Activated CD4-positive, alpha-beta T cell treated with anti-CD3 and anti-CD28 coated beads for 4 hours (primary cell): ENCODE data around the gene GPR180.

Experiments used
- DNase-seq, 2 donors: peaks; one replicate each; pipeline ENCODE4 v3.0.0-alpha.2; 2020

GPR180 gene

DNA sequence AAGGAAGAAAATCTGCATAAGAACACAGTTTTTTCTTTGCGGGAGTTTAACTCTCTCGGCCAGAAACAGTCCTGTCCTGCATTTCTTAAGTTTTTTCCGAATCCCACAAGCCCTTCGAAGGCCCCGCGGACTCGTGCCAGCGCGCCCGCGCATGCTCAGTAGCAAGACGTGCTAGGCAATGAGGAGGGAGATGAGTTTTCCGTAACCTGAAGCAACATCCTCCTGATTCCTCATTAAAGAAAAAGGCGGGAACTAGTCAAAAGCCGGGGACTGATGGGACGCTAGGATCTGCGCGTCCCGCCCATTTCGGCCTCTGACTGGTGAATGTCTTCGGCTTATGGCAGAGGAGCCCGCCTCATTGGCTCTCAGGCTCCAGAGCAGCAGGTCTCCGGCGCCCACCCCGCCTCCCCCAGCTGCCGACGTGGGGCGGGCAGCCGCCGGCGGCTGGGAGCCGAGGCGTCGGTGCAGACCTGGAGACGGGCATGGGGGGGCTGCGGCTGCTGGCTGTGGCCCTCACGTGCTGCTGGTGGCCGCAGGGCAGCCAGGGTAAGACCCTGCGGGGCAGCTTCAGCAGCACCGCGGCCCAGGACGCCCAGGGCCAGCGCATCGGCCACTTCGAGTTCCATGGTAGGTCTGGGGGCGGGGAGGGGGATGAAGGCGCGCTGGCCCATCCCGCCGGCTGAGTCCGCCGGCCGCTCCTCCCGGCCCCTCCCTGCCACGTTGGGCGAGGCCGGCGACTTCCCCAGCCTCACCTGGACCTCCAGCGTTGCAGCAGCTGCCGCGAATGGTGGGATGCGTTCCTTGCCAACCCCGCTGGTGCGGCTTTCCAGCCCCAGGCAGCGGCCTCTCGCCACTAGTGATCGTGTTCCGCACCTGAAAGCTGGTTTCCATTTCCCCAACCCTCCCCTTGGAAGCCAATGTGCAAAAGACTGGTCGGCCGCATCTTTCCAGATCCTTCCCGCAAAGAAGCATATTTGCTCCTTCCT, at the start of gene GPR180:
Gene GPR180, plus strand, starts transcription at position 412 of the 986 bp plus-strand sequence. Its CDS starts 71 bp downstream, at position 483.
- DNase-seq = peak; percentile 88 to 90

DNA sequence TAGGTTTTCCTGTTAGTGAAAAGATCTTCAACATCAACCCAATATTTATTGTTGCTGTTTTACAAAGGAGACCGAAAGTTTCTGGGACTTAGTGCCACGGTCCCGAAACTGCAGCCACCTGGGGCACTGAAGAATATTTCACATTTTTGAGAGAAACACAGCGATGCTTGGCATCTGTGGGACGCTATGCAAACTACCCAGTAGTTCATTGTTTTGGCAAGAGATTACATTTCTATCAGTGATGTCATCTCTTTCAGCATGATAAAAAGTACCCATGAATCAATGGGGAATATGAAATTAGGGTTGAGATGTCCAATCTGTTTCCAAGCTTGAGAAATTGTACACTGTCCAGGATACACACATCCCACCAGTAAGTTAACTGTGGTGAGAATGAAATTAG, 49.6 kb upstream of the GPR180 start:
- DNase-seq = no peak

DNA sequence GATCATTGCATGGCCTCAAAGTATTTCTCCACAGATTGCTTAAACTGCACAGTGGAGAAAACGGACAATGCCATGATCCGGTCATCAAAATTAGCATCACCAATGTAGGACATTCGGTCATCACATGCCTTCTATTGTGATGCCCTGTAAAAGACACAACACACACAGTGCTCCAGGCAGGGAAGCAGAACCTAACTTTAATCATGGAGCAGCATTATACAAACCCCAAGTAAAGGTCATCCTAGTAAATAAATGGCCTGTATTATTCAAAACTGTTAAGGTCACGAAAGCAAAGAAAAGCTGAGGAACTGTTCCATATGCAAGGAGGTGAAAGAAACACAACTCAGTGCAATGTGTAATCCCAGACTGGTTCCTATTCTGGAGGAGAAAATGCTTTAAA, 47.9 kb upstream of the GPR180 start:
- DNase-seq = no peak

DNA sequence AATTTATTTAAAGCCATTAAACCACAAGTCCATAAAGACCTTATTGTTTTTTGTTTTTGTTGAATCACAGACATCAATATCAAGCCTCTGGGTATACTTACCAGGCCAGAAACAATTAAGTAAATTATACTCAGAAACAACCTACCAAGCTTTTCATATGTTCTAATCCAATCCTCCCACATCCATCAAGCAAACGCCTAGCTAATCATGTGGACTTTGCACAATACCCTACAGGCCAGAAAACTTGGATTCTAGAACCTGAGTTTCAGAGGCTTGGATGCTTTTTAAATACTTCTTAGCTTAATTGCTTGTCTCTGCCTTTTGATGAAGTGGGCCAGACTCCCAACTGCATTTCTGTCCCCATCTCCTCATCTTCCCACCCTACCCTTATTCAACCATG, 45.6 kb upstream of the GPR180 start:
- DNase-seq = no peak

DNA sequence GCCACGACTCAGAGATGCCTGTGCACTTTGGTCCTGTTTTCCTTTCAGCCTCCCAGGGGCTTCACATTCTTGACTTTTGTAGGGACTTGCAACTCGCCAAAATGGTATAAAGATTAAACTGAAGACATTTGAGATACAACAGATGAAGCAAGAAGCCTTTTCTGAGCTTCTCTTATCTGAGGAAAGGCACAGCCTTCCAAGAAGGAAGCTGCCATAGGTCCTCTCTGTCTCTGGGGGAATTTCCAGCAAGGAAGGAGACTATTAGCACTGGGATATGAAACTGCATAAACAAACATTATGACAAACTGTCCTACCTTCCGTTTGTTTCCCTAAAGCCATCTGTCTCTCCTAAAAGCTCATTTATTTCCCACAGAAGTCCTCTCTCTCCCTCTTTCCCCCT, 45.0 kb upstream of the GPR180 start:
- no peak for DNase-seq

DNA sequence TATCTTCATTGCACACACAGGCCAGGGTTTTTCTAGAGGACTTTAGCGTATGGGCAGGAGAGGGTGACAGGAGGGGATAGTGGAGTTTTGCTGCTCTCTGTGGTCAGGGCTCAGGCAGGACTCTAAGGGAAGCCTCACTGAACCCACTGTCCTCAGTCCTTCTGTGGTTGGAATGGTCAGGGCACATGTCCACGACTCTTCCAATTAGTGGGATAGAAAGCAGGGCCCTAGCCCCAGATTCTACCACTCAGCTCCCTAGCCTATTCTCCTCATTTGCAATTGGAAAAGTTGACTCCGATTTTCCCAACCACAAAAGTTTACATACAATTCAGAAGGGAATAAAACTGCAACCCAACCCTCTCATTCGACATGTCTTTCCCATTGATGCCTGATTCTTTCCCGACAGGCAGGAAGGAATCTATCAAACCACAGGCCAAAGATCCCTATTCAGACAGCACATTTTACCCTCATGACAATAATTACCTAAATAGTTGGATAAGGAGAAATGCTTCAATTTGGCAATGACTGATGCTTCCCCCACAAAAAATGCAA, 43.9 kb upstream of the GPR180 start:
- no peak for DNase-seq

- peak in 1 of 2 donors; percentile 14 for DNase-seq
Measured at GRCh38 chr13:94558716-94559115, 42.9 kb upstream of the GPR180 start.

DNA sequence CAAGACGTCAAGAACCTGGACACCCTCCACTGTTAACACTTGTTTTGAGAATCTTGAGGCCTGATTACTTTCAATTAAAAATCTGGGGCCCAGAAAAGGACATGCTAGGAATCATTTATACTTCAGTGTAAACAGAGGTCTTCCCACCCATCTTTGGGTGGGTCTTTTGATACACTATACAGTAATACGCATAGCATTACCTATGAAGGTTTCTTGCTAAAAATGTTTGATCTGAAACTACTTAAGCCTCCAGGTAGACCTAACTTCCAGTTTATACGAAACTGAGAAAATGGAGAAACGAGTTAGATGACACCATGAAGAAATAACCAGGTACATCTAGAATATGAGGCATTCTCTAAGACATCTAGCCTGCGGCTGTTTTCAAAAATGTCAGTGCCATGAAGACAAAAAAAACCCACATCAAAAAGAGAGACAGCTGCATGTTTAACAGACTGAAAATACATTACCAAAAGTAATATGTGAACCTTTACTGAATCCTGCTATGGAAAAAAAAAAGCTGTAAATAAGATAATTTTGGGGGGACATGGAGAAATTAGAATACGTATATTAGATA, 42.3 kb upstream of the GPR180 start:
- no peak for DNase-seq

- no peak for DNase-seq
Measured at GRCh38 chr13:94560116-94560515, 41.5 kb upstream of the GPR180 start.

DNA sequence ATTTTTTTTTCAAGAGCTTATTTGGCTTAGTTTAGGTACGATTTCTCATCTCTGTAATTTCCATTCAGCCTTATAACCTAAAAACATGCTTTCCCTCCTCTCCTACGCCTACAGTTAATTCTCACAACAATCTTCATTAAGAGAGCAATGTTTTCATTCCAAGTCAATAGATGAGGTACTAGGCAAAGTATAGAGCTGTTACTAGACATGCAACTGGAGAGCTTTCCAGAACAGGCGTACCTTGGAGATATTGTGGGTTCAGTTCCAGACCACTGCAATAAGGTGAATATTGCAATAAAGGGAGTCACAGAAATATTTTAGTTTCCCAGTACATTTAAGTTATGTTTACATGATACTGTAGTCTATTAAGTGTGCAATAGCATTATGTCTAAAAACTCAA, 40.5 kb upstream of the GPR180 start:
- DNase-seq = no peak

DNA sequence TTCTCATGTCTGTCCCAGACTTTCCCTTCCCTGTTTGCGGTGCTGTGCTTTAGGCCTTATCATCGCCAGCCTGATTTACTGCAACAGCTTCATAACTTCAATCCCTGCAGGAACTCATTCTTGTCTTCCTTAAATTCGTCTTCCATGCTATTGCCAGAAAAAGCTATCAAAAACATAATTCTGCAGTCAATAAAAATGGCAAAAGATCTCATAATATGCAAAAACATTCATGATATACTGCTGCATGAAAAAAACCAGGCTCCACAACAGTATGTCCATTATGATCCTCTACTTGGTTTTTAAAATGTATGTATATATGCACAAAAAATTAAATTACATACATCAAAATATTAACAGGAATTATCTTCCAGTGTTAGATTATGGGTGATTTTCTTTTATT, 34.1 kb upstream of the GPR180 start:
- DNase-seq = no peak

DNA sequence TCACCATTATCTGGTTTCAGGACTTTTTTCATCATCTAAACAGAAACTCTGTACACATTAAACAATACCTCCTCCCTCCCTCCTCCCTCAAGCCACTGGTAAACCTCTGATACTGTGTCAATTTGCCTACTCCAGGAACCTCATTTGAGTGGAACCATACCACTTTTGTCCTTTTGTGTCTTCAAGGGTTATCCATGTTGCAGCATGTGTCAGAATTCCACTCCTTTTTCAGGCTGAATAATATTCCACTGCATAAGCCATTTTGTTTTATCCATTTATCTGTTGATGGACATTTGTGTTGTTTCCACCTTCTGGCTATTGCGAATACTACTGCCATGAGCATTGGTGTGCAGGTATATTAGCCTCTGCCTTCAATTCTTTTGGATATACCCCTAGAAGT, 33.2 kb upstream of the GPR180 start:
- DNase-seq = no peak

DNA sequence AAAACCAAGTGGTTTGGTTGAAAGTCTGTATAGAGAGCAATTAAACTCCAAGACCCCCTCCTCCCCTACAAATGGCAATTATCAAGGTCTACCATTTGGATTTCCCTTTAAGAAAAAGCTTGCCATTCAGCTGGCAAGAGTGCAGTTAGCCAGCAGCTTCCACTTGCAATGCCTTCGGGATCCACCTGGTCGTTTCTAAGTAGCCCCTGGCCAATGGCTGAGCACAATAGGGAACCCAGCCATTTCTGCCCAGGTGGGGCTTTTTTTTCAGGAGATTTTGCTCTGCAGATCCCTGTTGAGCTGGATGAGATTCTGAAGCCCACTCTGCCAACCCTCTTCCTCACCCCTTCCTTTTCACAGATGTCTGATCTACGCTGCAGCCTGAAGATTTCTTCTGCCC, 32.0 kb upstream of the GPR180 start:
- DNase-seq = no peak

- DNase-seq = no peak
Measured at GRCh38 chr13:94579063-94579462, 22.6 kb upstream of the GPR180 start.

DNA sequence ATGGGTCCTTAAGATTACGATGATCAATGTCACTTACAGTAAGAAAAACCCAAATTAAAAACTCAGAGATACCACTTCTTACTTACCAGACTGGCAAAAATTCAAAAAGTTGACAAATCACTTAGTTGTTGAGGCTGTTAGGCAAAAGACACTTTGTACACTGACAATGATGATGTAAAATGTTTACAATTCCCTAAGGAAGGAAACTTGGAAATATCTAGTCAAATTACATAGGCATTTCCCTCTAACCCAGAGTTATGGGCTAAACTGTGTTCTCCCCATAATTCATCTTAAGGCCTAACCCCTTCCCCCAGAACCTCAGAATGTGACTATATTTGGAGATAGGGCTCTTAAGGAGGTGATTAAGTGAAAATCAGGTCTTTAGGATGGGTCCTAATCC, 17.7 kb upstream of the GPR180 start:
- no peak for DNase-seq

- no peak for DNase-seq
Measured at GRCh38 chr13:94585543-94586101, 16.0 kb upstream of the GPR180 start.

DNA sequence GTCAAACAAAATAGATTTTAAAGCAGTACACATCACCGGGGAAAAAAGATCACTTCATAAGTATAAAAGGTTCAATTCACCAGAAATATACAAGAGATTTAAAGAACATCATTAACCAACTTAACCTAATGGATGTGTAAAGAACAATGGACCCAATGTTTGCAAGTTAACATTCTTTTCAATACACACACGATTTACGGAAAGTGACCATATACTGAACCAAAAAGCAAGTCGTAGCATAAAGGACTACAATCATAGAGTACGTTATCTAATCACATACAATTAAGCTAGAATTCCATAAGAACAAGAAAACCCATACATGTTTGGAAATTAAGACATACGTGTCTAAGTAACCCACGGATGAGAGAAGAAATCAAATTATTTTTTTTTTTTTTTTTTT, 15.3 kb upstream of the GPR180 start:
- DNase-seq = no peak

GRCh38 chr13:94588541-94588940, 13.1 kb upstream of the GPR180 start:
- no peak for DNase-seq

GRCh38 chr13:94590744-94591143, 10.9 kb upstream of the GPR180 start:
- DNase-seq = no peak

GRCh38 chr13:94595001-94595949, 6.4 kb upstream of the GPR180 start:
- peak; percentile 18 to 36 for DNase-seq

- peak; percentile 74 to 81 for DNase-seq
Measured at GRCh38 chr13:94595950-94596574, 5.6 kb upstream of the GPR180 start, which contains the start of gene TGDS. Gene TGDS (minus strand): TSS chr13:94596152. CDS start chr13:94596136, 16 bp downstream.

- DNase-seq = no peak
Measured at GRCh38 chr13:94596575-94596971, 5.1 kb upstream of the GPR180 start.
